WTC11 (cell line): Measurements from ENCODE around the gene KLHDC9. TPM values are rescaled to one million over a fixed set of nuclear protein-coding genes. Genes with fewer than 3 reads are reported as not detected.

Experiments
- ATAC-seq: fragments of 200-7000 bp; cut with Tn5 transposase; 2 replicates; pipeline ENCODE4 v1.10.0; 2021; ENCODE audit warnings: mild to moderate bottlenecking, moderate library complexity
- CTCF ChIA-PET: fragments of 300-600 bp; sonication (Branson Sonifier 250); formaldehyde crosslinking; loops from one replicate; lab custom pipeline; 2021; ENCODE audit warnings: antibody characterized with exemption; lab: Charles Lee
- POLR2A ChIA-PET: fragments of 350-600 bp; sonication (Branson Sonifier 250); formaldehyde crosslinking; loops from one replicate; lab custom pipeline; 2021; ENCODE audit warnings: antibody characterized with exemption; lab: Charles Lee
- DNase-seq: peaks from one replicate; pipeline ENCODE4 v3.0.0; 2021; ENCODE audit warnings: low spot score
- H3K27ac Mint-ChIP-seq: 2 replicates; pipeline ENCODE4 v1.8.0; 2021; ENCODE audit warnings: mixed read lengths
- H3K27me3 Mint-ChIP-seq: 2 replicates; pipeline ENCODE4 v1.8.0; 2021; ENCODE audit warnings: low read depth, mild to moderate bottlenecking, moderate library complexity, mixed read lengths
- H3K36me3 Mint-ChIP-seq: 2 replicates; pipeline ENCODE4 v1.8.0; 2021; ENCODE audit warnings: mixed read lengths
- H3K4me1 Mint-ChIP-seq: 2 replicates; pipeline ENCODE4 v1.8.0; 2022; ENCODE audit warnings: mixed read lengths
- H3K4me3 Mint-ChIP-seq: 2 replicates; pipeline ENCODE4 v1.8.0; 2021; ENCODE audit warnings: mild to moderate bottlenecking, moderate library complexity, mixed read lengths
- H3K9me3 Mint-ChIP-seq: 2 replicates; pipeline ENCODE4 v1.8.0; 2021; ENCODE audit warnings: mixed read lengths
- AFF4 ChIP-seq: sonication (generic); formaldehyde crosslinking; IDR thresholded peaks from 2 replicates; pipeline ENCODE4 v1.8.1; 2023; ENCODE audit warnings: mild to moderate bottlenecking, missing genetic modification reagents, borderline replicate concordance
- AR ChIP-seq: fragments of 250-450 bp; sonication (Bioruptor Pico); IDR thresholded peaks from 2 replicates; pipeline ENCODE4 v1.9.0; 2021; ENCODE audit warnings: mild to moderate bottlenecking
- ATF1 ChIP-seq: sonication (generic); formaldehyde crosslinking; IDR thresholded peaks from 2 replicates; pipeline ENCODE4 v1.8.1; 2023; ENCODE audit warnings: mild to moderate bottlenecking, moderate library complexity, missing genetic modification reagents
- FOXK1 ChIP-seq: sonication (generic); formaldehyde crosslinking; IDR thresholded peaks from 2 replicates; pipeline ENCODE4 v1.8.0; 2022; ENCODE audit warnings: mild to moderate bottlenecking, moderate library complexity, missing genetic modification reagents
- GTF2I ChIP-seq: fragments of 250-450 bp; sonication (Bioruptor Pico); conservative IDR thresholded peaks from 2 replicates; pipeline ENCODE4 v1.4.0; 2021; ENCODE audit warnings: mild to moderate bottlenecking
- MAX ChIP-seq: sonication (generic); formaldehyde crosslinking; IDR thresholded peaks from 2 replicates; pipeline ENCODE4 v1.8.0; 2022; ENCODE audit warnings: mild to moderate bottlenecking, missing genetic modification reagents
- MXD4 ChIP-seq: fragments of 250-450 bp; sonication (Bioruptor Pico); IDR thresholded peaks from 2 replicates; pipeline ENCODE4 v1.8.0; 2021; ENCODE audit warnings: mild to moderate bottlenecking, moderate library complexity, borderline replicate concordance
- PRRX2 ChIP-seq: fragments of 250-450 bp; sonication (Bioruptor Pico); IDR thresholded peaks from 2 replicates; pipeline ENCODE4 v1.8.0; 2021; ENCODE audit warnings: mild to moderate bottlenecking
- TEAD4 ChIP-seq: sonication (generic); formaldehyde crosslinking; IDR thresholded peaks from 2 replicates; pipeline ENCODE4 v1.8.0; 2022; ENCODE audit warnings: mild to moderate bottlenecking, missing genetic modification reagents
- USF1 ChIP-seq: sonication (generic); formaldehyde crosslinking; IDR thresholded peaks from 2 replicates; pipeline ENCODE4 v1.8.0; 2022; ENCODE audit warnings: mild to moderate bottlenecking, missing genetic modification reagents
- ZMAT4 ChIP-seq: fragments of 250-450 bp; sonication (Bioruptor Pico); IDR thresholded peaks from 2 replicates; pipeline ENCODE4 v1.9.0; 2021; ENCODE audit warnings: mild to moderate bottlenecking
- ZNF416 ChIP-seq: fragments of 250-450 bp; sonication (Bioruptor Pico); IDR thresholded peaks from 2 replicates; pipeline ENCODE4 v1.9.0; 2021; ENCODE audit warnings: mild to moderate bottlenecking, inconsistent platforms
- ZNF532 ChIP-seq: fragments of 250-450 bp; sonication (Bioruptor Pico); IDR thresholded peaks from 2 replicates; pipeline ENCODE4 v1.9.0; 2021; ENCODE audit warnings: mild to moderate bottlenecking, borderline replicate concordance
- ZNF671 ChIP-seq: fragments of 250-450 bp; sonication (Bioruptor Pico); IDR thresholded peaks from 2 replicates; pipeline ENCODE4 v1.8.0; 2021; ENCODE audit warnings: mild to moderate bottlenecking
- total RNA-seq: library from RNA; stranded (reverse); gene quantifications from 3 replicates; pipeline ENCODE4 v1.2.3, GENCODE V29; 2021

The KLHDC9 gene
- total RNA-seq, 1 experiment from 2014 or later = 5.8 TPM

GRCh38 chr1:161121834-161122233, 23.7 kb downstream of the KLHDC9 start (continued):
- no peak for TF ChIP-seq AFF4 (CRISPR knock-in tag)
- TF ChIP-seq, all 79 proteins: peak for 0

GRCh38 chr1:161122967-161123366, 24.8 kb downstream of the KLHDC9 start:
- ChIA-PET CTCF (no interaction called here), POLR2A (no interaction called here)
- TF ChIP-seq GTF2I = no peak
- no peak for TF ChIP-seq ATF1 (CRISPR knock-in tag)
- TF ChIP-seq MAX = no peak
- no peak for TF ChIP-seq TEAD4 (CRISPR knock-in tag)
- no peak for TF ChIP-seq ZNF416 (CRISPR knock-in tag)
- TF ChIP-seq PRRX2 (CRISPR knock-in tag) = no peak
- TF ChIP-seq FOXK1 = no peak
- TF ChIP-seq USF1 (CRISPR knock-in tag) = no peak
- TF ChIP-seq MXD4 (CRISPR knock-in tag) = no peak
- no peak for TF ChIP-seq ZNF532 (CRISPR knock-in tag)
- no peak for TF ChIP-seq ZNF671 (CRISPR knock-in tag)
- TF ChIP-seq AFF4 (CRISPR knock-in tag) = no peak
- no peak for TF ChIP-seq AR (CRISPR knock-in tag)
- no peak for TF ChIP-seq ZMAT4
- H3K4me1 Mint-ChIP-seq = peaks cover 17% of the 10 kb centered on the region
- DNase-seq (no peak), ATAC-seq (no peak)
- peaks cover 69% of the 10 kb centered on the region for H3K36me3 Mint-ChIP-seq
- H3K4me3 Mint-ChIP-seq = no peak overlapping the region
- no peaks in the 10 kb centered on the region for H3K27me3 Mint-ChIP-seq
- no peaks in the 10 kb centered on the region for H3K9me3 Mint-ChIP-seq
- no peak overlapping the region; the same call in 1 of the 2 replicates for H3K27ac Mint-ChIP-seq
